HG02885 (cell line): ENCODE data around the gene TBC1D1.

ENCODE experiments used
- ATAC-seq: cut with Tn5 transposase; IDR thresholded peaks from one replicate; pipeline ENCODE4 v1.9.1; 2021; ENCODE audit warnings: mild to moderate bottlenecking; ENCODE audit not compliant: unreplicated experiment, poor library complexity

The TBC1D1 gene, protein sequence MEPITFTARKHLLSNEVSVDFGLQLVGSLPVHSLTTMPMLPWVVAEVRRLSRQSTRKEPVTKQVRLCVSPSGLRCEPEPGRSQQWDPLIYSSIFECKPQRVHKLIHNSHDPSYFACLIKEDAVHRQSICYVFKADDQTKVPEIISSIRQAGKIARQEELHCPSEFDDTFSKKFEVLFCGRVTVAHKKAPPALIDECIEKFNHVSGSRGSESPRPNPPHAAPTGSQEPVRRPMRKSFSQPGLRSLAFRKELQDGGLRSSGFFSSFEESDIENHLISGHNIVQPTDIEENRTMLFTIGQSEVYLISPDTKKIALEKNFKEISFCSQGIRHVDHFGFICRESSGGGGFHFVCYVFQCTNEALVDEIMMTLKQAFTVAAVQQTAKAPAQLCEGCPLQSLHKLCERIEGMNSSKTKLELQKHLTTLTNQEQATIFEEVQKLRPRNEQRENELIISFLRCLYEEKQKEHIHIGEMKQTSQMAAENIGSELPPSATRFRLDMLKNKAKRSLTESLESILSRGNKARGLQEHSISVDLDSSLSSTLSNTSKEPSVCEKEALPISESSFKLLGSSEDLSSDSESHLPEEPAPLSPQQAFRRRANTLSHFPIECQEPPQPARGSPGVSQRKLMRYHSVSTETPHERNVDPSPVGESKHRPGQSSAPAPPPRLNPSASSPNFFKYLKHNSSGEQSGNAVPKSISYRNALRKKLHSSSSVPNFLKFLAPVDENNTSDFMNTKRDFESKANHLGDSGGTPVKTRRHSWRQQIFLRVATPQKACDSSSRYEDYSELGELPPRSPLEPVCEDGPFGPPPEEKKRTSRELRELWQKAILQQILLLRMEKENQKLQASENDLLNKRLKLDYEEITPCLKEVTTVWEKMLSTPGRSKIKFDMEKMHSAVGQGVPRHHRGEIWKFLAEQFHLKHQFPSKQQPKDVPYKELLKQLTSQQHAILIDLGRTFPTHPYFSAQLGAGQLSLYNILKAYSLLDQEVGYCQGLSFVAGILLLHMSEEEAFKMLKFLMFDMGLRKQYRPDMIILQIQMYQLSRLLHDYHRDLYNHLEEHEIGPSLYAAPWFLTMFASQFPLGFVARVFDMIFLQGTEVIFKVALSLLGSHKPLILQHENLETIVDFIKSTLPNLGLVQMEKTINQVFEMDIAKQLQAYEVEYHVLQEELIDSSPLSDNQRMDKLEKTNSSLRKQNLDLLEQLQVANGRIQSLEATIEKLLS (N-terminal part only)

DNA sequence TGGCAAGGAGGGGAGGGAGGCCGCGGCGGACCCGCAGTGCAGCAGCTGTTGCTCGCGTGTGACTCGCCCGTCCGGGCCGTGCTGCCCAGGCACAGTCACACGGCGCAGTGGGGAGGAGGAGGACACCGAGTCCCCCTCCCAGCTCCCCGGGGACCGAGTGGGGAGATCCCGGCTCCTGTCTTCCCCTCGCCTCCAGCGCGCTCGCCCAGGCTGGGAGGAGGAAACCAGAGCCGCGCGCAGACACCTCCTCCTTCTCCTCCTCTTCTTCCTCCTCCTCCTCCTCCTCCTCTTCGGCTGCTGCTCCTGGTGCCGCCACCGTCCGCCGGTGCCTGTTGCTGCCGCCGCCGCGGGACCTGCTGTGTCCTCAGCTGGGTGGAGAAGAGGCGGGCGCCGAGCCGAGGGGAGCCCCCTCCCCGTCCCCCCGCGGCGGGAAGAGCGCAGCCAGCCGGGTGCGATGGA is at the start of gene TBC1D1:
Gene TBC1D1 (plus strand): TSS at position 284 of the 459 bp plus-strand sequence. CDS start 11,012 bp downstream, outside the sequence.
- peak; percentile 32 for ATAC-seq

DNA sequence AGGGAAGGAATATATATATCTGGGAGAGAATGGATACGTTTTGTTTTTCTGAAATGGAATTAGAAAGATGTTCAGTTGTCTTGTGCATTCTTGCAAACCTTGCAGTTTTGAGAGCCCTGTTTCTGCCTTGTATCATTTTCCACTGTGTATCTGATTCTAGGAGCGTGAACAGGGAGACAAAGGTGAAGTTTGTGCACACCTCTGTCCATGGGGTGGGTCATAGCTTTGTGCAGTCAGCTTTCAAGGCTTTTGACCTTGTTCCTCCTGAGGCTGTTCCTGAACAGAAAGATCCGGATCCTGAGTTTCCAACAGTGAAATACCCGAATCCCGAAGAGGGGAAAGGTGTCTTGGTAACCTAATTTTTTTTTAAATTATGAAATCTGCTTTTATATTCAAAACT is 46.7 kb upstream of the TBC1D1 start:
- no peak for ATAC-seq

DNA sequence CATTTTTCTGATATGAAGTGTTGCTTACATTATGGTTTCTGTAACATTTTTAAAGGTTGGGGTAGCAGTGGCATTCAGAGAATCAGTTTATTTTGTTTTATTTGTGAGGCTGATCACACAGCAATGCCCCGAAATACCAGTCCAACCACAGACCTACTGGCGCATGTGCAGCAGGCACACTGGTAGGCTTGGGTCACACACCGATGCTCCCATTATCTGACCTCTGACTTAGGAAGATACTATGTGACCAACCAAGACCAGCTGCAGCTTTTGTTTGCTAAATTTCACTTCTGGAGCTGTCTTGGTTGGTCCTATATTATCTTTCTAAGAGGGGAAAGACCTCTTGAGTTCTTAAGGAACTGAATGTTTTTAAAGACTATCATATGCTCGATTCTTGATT is 45.7 kb upstream of the TBC1D1 start:
- ATAC-seq: no peak

DNA sequence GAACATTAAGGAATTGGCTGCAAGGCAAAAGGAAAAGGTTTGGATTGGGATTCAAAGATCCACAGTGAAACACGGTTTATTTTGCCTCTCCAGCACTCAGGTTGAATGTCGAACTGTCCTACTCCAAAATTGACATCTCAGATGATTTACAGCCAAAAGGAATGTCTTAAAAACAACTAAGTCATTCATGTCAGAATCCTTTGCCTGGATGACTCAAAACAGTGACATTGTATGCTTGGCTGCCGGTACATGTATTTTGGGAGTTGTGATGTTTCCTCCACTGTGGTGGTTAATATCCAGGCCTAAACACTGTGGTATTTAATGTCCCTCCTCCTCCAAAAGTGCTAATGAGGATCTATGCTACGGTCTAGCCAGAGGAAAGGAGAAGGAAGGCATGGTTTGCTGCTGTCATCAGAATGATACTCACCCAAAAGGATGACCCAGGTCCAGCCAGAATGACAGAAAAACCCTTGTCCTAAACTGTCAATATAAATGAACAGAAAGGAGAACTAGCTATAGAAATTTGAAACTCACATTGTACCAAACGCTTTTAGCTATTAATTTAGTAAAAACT is 43.5 kb upstream of the TBC1D1 start:
- ATAC-seq: no peak

DNA sequence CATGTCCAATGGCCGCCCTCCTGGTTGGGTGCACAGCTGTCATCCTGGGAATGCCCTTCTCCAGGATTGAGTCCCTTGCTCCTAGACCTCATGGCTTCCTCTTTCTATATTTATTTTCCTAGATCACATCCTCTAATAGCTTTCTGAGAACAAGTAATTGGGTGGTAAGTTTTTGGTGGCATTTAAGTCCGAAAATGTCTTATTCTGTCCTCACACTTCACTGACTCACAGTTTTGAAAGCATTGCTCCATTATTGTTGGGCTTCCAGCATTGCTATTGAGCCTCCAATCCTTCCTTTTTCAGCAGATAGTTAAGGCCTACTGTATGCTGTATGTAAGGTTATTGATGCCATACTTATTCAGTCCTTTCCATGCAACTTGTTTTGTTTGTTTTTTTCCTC is 38.5 kb upstream of the TBC1D1 start:
- no peak for ATAC-seq

DNA sequence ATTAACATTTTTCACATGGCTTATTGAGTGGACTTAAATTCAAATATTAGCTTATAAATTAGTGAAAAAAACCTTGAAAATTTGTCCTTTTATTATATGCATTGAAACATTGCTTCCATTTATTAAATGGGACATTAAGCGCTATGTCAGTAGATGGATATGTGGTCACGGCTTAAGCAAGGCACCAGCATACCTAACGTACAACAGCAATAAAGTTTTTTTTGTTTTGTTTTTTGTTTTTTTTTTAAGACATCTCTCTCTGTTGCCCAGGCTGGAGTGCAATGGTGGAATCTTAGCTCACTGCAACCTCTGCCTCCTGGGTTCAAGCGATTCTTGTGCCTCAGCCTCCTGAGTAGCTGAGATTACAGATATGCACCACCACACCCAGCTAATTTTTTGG is 32.8 kb upstream of the TBC1D1 start:
- ATAC-seq: no peak

DNA sequence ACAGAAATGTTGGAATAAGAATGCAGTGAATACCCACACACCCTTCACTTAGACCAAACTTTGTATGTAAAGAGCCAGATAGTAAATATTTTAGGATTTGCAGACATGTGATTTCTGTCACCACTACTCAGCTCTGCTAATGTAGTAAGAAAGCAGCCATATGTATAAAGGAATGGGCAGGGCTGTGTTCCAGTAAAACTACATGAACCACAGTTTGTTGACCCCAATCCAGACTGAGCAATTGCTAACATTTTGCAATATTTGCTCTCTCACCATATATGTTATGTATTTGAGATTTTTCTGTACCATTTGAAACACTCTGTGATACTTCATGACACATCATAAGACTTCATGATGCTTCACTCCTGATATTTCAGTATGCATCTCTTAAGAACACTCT is 32.0 kb upstream of the TBC1D1 start:
- no peak for ATAC-seq

DNA sequence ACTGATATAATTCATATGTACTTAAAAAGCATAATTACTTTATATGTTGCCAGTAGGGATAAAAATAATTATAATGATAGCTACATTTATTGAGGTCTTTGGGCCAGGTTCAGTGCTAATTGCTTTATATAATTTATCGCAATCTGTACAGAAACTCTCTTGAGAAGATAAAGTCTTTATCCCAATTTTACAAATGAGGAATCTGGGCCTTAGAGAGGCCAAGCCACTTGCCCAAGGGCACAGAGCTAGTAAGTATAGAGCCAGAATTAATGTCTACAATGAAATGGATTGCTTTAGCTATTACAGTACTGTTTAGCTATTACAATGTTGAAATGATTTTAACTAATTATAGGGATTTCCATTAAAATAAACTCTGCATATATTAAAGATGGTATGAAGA is 30.6 kb upstream of the TBC1D1 start:
- no peak for ATAC-seq

DNA sequence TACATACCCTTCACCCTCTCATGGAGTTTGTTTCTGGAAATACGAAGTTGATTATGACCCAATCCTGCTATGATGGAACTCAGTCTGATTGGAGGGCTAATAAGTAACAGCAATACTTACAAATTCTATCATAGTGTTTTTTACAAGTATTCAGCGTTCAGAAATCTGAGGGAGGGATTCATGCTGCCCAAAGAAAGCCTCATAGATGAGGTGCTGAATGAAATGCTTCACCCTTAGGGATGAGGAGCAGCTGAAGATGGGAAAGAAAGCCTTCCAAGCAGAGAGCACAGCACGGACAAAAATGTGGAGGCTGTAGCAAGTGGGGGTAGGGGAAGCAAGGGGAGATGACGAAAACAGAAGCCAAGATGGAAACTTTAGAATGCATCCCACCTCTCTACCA is 27.9 kb upstream of the TBC1D1 start:
- ATAC-seq: no peak

DNA sequence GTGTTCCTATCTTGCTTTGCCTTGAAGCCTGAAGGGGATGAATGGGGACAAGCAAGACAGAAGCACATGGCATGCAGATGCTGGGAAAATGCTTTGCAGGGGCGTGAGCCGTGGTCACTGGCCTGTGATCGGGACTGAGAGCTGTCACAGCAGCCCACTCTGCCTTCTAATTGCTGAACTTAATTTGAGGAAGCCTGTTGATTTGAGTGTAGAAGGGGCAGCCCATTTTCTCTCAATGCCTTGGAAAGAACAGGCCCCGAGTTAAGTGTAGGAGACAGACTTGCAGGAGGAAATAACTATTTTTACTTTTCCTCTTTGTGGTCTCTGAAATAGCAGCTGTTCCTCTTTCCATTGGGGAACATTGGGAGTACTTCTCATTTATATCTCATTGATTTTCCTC is 26.1 kb upstream of the TBC1D1 start:
- ATAC-seq: no peak

DNA sequence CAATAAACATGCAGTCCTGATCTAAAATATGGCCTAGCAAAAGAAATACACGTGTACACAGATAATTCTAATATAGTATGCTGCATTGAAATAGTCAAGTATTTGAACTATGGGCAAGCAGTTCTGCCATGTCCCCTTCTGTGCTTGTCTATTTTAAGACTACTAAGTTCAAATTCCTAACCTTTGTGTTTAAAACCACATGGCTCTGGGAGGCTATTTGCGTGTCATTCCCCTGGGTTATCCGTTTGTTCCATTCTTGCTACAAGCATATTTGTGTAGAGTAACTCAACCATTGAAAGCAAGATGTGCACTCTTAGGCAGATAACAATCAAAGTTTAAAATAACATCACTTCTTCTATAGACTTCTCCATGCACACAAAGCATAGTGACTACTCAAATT is 25.4 kb upstream of the TBC1D1 start:
- ATAC-seq: no peak

DNA sequence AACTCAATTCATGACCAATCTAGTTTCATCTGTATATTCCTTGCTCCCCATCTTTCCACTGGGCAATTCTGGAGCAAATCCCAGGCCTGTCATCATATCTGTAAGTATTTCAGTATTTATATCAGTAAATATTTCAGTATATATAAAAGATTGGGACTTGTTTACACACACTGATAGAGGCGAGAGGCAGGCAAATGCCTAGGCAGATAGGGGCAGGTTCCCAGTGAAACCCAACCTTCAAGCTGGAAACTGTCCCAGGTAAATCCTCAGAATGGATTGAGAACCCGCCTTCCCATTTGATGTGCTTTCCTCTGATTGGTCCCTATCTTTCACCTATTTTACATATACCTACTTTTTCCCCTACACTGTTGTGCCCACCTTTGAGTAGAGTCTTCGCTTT is 23.8 kb upstream of the TBC1D1 start:
- ATAC-seq: no peak

DNA sequence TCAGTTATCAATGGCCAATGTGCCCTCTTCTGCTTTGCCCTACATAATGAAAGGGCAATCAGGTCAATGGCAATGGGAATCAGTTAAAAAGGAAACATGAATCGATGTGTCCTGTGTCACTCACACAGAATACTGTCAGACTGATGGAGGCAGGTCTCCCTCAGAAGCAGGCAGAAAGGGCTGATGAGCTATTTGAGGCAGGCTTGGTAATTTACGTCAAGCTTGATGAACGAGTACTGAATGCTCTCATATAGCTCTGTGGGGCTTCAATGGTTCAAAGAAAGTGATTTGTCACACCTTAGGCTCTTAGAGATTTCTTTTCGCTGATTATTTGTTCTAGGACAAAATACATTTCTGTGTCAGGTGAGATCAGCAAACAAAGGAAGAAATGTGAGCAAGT is 22.6 kb upstream of the TBC1D1 start:
- no peak for ATAC-seq

DNA sequence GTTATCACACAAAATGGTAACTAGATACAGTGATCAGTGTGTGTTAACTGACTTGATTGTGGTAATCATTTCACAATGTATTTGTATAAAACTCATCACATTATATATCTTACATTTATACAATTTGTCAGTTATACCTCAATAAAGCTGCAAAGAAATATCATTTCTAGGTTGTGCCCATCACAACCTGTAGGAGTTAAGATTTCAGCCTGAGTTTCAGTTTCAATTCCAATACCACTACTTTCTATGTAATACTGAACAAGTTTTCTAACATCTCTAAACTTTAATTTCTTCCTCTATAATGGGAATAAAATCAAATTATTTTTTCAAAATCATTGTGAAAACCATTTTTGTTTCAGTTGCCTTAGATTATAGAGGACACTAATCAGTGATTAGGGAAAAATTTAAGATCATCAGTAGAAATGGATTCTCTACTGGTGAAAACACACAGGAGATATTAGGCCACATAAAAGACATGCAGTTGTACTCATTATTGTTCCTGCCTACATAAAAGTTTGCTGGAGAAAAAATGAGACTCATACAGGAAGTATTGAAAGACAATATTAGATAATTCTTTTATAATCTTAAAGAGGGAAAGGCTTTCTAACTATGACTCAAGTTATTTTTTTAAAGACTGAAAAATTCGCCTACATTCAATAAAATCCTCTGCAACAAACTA is 18.4 kb upstream of the TBC1D1 start:
- ATAC-seq: no peak

DNA sequence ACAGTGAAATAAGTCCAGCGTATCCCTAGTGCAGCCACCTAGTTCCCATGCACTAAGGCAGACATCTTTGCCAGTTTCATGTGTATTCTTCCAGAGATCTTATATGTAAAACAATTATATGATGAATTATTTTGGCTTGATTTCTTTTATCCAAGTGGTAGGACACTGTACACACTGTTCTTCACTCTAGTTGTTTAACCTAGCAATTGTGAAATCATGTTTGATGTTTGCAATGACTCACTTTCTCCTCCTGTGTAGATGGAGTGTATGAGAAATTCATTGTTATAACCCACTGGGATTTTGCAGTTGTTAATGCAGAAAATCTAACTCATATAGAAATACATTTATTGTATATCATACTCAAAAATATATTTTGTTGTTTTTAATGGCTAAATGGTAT is 17.5 kb upstream of the TBC1D1 start:
- ATAC-seq: no peak

DNA sequence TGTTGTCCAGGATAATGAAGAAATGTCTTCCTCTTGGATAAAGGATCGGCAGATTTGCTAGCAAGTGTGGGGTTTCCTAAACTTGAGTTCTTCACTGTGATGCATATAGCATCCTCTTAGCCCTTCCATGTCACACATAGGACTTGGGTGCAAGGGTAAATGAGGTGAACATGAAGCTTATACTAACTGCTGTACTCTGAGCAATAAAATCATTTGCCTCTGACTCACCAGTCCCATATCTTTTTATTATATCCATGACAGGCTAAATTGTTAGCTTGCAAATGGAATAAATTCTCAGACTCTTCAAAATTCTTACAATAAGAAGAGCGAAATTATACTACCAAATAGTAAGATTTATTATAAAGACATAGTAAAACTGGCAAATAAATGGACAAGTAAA is 14.7 kb upstream of the TBC1D1 start:
- ATAC-seq: no peak

DNA sequence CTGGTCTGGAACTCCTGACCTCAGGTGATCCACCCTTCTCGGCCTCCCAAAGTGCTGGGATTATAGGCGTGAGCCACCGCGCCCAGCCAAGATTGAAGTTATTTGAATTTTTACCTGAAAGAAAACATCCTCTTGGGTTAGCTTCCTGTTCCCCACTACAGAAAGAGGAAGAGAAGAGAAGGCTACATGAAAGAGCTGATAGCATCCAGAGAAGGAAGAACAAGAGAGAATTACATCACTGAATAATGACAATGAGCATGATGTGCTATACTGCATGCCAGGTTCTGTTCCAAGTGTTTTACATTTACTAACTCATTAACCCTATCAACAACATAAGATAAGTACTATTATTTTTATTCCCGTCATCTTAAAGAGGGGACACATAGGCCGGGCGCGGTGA is 11.5 kb upstream of the TBC1D1 start:
- no peak for ATAC-seq

DNA sequence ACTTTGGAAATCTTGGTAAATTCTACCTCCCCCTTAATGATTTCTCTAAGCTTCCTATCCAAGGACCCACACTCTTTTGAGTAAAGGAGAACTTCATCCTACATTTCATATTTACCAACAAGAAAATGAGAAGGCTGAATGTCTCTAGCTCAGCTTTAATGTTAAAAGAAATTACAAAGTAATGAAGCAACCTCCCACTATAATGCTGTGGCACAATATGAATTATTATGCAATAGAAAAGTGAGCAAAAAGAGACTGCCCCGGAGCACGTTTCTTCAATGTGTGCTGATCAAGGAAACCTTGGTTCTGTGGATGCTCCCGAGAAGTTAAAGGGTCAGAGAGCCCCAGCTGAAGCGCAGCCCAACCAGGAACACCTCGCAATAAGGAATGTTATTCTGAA is 9.1 kb upstream of the TBC1D1 start:
- no peak for ATAC-seq

DNA sequence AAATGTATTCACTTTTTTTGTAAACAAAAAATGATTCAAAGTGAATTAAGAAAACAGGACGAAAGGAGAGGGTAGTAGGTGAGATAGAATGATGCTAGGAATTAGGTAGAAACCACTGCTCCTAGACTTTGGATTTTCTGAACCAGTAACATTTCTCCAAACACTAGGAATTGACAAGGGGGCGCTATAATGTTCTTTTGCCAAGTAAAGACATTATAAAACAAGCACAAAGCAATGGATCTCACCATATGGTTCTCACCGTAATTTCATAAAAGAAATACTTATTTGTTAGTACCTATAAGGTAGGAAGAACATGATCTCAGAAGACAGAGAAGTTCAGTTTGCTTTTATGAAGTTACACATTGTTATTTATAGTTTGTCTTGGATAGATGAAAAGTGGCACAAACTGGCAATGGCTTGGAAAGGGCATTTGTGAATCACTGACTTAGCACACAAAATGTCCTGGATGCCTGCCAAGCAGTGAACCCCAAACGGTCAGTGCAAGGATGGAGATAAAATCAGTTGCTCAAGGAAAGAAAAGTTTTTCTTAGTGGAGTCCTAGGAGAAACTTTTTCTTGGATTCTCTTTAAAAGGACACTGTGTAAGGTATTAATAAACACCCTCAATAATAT is 8.1 kb upstream of the TBC1D1 start:
- no peak for ATAC-seq
